GM21576 (cell line): ENCODE measurements around the gene AGA.

Experiments
- ATAC-seq: cut with Tn5 transposase; IDR thresholded peaks from one replicate; pipeline ENCODE4 v1.9.1; 2021; ENCODE audit warnings: mild to moderate bottlenecking, moderate library complexity; ENCODE audit not compliant: unreplicated experiment

AGA gene

GRCh38 chr4:177391287-177391686 lies 51.0 kb downstream of the AGA start:
- ATAC-seq, result no peak

DNA sequence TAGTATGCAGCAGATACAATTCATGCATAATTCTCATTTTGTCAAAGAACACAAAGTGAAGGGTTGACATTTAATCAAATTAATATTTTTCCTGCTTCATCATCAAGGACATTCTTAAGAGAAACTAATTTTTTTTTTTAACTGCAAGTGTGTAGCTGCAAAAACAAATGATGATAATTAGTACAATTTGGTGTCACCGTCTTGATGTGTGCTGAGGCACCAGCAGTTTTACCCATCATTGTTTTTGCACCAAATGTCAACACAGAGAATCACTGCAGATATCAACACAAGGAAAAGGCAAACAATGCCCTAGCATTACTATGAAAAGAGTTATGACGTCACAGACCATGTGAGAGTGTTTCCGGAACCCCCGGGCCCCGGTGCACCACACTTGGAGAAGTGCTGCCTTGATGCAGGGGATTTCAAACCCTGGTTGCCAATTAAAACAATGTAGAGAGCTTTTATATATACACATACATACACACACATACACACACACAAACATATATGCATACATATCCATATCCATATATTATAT lies 55.9 kb downstream of the AGA start:
- ATAC-seq, result no peak

GRCh38 chr4:177385576-177386277 lies 56.5 kb downstream of the AGA start:
- no peak for ATAC-seq

DNA sequence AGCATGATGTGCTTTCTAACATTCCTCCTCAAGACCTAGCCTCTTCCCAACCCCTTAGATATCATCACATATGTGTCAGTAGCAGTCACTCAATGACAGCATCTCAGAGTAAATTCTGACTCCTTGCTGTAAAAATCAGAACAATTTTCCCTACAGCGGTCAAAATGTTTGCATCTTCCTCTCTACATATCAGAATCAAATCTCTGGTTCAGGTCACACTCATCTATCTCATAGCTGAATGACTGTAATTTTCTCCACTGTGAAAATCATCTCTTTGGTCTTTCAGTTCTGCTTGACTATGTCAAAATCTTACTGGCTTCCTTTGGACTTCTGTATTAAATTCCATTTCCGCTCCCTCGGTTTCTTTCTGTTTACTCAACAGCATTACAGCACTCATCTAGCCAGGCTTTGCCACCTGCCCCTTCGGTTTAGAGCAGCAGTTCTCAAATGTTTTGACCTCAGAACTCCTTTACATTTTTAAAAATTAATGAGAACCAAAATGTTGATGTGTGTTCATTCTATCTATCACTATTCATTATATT lies 57.3 kb downstream of the AGA start:
- no peak for ATAC-seq

- ATAC-seq, result no peak
Observed at GRCh38 chr4:177381762-177382310, 60.4 kb downstream of the AGA start.
